ENCODE results near the gene MAGT1. TPM values are rescaled to one million over a fixed set of nuclear protein-coding genes. Genes with fewer than 3 reads are reported as not detected.
"Not testable (repeated sequence)": the region's sequence is repeated elsewhere in the genome, so short reads cannot be mapped to it uniquely, and the experiment has no call there.

The MAGT1 gene
- 44.1 TPM for polyA plus RNA-seq (2013, experiment 1 of 2; ENCODE audit: insufficient read length)
- 43.3 TPM for polyA plus RNA-seq (2013, experiment 2 of 2; ENCODE audit: insufficient read length)

DNA sequence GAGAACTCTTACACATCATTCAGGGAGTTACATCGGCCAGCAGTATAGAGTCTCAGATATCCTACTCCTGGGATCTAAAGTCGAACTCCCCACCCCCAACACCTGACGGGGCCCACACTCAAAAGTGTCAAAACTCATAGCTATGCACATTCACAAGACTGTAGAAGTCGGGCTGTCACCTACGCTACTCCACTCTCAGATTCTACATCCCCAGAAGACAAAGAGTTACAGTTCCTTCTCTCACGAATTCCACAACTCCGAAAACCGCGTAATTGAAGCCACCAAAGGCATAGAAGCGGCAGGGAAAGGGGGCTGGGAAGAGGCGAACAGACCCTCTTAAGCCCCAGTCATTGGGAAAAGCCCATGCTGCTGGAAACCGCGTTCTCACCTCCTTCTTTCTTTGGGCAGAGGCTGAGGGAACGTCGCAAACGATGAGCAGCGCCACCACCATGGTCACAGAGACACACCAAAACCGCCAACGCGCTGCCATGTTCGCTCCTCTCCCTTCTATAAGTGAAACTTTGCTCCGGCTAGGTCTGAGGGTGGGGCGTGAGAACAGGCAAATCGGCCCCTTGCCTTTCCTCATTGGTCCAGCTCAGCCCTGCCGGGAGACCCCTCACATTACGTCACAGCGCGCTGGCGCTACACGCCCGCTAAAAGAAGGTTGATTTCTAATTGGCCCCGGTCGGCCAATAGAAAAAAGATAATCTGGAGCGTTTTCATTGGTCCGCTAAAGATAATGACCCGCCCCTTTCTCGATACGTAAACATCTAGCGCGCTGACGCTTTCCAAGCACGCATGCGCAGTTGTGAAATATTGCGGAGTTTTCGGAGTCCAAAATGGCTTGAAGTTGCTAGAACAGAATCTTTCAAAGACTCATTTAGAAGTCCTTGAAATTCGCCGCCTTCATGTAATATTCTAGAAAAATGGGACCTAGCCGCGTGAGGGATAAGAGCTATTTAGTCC lies at the start of gene MAGT1:
MAGT1 (minus strand) TSS at position 515 of the 966 bp plus-strand sequence; CDS start at position 490, 25 bp downstream.
- DNase-seq = peak; percentile 97

DNA sequence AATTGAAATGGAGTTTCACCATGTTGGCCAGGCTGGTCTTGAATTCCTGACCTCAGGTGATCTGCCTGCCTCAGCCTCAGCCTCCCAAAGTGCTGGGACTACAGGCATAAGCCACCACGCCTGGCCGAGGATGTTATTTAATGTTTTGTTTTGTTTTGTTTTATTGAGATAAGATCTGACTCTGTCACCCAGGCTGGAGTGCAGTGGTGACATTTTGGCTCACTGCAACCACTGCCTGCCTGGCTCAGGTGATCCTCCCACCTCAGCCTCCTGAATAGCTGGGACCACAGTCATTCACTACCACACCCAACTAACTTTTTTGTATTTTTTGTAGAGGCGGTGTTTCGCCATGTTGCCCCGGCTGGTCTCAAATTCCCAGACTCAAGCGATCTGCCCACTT lies 49.8 kb upstream of the MAGT1 start:
- DNase-seq = not testable (repeated sequence)

DNA sequence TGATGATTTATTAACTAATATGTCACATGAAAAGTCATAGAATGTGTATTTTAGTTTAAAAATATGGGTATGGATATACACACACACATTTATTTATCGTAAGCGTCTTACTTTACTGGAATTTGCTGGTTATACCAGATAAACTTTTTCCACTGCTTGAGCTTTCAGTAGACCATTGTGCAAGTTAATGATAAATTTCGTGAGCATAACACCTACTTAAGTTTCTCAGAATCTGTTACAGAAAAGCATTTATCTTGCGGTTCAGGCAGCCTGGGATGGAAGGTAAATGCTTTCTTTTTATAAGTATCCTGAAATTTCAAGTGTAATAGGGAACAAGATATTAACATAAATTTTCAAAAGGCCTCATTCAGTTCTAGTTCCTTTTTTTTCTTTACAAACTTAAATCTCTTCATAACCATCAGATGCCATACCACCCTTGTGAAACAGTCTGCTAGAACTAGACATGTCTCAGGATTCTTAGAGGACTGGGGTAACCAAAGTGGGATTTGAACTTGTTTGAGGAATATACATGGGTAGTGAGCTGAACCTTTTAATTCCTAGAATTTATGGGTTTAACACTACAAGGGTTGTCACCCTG lies 42.9 kb upstream of the MAGT1 start:
- DNase-seq = no peak

- DNase-seq = peak; percentile 3
Measured at GRCh38 chrX:77937291-77937690, 42.1 kb upstream of the MAGT1 start.

DNA sequence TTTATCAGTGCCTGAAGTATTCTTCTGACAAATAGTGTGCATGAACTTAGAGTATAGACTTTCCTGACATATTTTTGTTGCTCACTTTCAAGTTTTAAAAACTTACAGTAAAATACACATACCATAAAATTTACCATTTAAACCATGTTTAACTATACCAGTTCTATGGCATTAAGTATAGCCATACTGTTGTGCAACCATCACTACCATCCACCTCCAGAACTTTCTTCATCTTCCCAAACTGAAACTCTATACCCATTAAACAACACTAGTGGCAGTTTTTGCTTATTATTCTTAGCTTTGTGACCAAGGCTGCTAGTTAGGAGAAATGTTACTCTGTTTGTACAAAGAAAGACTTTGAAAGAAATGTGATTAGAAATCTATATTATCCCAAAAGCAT lies 41.1 kb upstream of the MAGT1 start:
- no peak for DNase-seq

- DNase-seq = no peak
Measured at GRCh38 chrX:77935886-77936285, 40.7 kb upstream of the MAGT1 start.

DNA sequence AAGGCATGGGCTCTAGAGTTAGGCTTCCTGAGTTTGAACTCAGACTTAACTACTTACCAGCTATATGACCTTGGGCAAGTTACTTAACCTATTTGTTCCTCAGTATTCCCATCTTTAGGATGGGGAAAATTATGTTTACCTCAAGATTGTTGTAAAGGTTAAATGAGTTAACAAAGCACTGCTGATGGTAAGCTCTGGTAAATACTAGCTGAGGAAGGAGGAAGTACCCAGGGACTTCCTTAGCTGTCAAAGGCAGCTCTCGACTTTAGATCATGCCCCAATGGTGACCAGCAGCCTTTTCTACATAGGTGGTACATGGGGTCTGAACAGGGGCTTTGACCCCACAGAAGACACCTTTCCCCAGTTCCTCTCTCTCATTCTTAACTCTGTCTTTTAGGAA lies 35.3 kb upstream of the MAGT1 start:
- DNase-seq = no peak

GRCh38 chrX:77925764-77926163 lies 30.5 kb upstream of the MAGT1 start:
- no peak for DNase-seq

GRCh38 chrX:77924320-77924859 lies 29.2 kb upstream of the MAGT1 start:
- no peak for DNase-seq

GRCh38 chrX:77922787-77923186 lies 27.6 kb upstream of the MAGT1 start:
- no peak for DNase-seq

DNA sequence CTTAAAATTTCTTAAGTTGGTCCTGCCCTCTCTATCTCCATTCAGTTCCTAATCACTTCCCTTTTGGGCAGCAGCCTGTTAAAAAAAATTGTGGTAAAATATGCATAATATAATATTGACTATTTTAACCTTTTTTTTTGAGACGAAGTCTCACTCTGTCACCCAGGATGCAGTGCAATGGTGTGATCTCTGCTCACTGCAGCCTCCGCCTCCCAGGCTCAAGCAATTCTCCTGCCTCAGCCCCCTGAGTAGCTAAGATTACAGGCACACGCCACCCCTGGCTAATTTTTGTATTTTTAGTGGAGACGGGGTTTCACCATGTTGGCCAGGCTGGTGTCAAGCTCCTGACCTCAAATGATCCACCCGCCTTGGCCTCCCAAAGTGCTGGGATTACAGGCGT lies 24.1 kb upstream of the MAGT1 start:
- not testable (repeated sequence) for DNase-seq

- DNase-seq = no peak
Measured at GRCh38 chrX:77918568-77918967, 23.3 kb upstream of the MAGT1 start.

- no peak for DNase-seq
Measured at GRCh38 chrX:77917294-77917933, 22.2 kb upstream of the MAGT1 start.

- peak; percentile 92 for DNase-seq
Measured at GRCh38 chrX:77910108-77910840, 15.0 kb upstream of the MAGT1 start, which contains the start of gene ATP7A. Gene ATP7A, plus strand, starts transcription at chrX:77910693. Its CDS starts 60,949 bp downstream, at chrX:77971642.

- no peak for DNase-seq
Measured at GRCh38 chrX:77901506-77901905, 6.3 kb upstream of the MAGT1 start.

GRCh38 chrX:77900688-77901087 lies 5.5 kb upstream of the MAGT1 start:
- DNase-seq = no peak

DNA sequence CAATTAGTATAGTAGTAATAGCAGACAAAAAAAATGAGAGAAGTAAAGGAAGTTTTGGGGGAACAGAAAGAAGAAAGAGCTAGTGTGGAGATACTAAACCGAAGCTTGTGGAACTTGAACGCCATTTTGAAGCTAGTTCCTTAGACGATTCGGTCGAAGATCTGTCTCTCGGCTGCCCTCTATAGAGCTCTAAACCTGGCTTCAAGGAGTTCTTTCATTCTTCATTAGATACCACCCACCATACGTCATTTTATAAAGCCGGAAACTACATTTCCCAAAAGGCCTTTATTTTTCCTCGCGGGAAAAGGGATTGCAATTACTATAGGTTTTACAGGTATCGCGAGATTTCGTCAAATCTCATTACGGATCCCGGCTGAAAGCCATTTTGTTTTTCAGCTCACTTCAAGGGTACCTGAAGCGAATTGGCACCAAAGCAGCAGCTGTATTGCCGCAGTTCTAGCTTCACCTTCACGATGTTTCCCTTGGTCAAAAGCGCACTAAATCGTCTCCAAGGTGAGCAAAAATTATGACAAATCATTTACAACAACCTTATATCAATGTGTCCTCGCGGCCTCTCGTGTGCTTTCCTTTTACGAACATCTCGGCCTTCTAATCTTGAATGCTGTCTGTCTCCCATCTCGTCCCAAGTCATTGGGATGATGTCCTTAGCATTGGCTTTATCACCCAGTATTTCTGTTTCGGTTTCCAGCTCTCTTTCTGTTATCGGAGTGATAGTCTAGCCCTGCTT lies 4.0 kb upstream of the MAGT1 start, which contains the start of gene COX7B:
COX7B (plus strand) TSS at position 388 of the 748 bp plus-strand sequence; CDS start at position 474, 86 bp downstream.
- peak; percentile 97 for DNase-seq

DNA sequence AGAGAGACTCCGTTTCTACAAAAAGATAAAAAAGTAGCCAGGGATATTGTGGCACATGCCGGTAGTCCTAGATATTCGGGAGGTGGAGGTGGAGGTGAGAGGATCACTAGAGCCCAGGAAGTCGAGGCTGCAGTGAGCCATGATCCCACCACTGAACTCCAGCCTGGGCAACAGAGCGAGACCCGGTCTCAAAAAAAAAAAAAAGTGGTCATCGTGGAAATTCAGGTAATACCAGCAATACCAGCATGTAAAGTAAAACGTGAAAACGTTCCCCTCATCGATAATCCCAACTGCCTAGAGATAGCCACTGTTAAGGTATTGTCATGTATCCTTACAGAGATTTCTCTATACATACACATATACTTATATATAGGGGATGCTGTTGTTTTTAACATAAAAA lies 1.5 kb downstream of the MAGT1 start:
- no peak for DNase-seq

DNA sequence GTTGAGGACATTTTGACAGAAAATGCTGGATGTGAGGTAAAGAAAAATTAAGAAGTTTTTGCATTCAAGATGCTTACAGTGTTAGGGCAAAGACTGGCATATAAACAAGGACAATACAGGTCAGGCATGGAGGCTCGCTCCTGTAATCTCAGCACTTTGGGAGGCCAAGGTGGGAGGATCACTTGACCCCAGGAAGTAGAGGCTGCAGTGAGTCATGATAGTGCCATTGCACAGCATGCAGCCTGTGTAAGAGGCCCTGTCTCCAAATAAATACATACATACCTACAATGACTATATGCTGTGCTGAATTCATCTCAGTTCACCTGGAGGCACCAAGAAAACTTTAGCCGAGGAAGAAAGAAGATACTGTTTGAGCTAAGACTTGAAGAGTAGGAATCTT lies 2.3 kb downstream of the MAGT1 start:
- no peak for DNase-seq

- not testable (repeated sequence) for DNase-seq
Measured at GRCh38 chrX:77881418-77881817, 13.8 kb downstream of the MAGT1 start.

DNA sequence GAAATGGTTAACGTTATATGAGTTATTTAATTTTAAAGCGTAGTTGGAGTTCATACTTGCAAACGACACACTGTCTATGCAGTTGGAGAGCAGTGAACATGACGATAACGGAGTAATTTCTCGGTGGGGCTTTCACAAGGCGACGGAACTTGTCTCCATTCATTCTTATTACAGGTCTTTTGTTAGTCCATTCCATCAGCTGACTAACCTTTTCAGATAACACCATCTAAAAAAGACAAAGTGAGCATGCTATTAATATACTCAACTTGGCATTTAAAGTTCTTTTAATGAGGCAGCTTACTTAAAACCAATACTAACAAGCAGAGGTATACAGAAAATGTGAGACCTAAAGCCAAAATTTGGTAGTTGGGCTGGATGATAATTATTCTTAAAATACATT lies 19.9 kb downstream of the MAGT1 start:
- no peak for DNase-seq
